ENCODE data around the gene IAH1. TPM values are rescaled to one million over a fixed set of nuclear protein-coding genes. Genes with fewer than 3 reads are reported as not detected.

IAH1 gene
- total and polyA plus RNA-seq, 10 of the 15 experiments (the other 5 are each of a cell fraction or from before 2014, with no cell fraction given): 57.4 to 125 (median 75.8) TPM

GRCh38 chr2:9462886-9463697 is 11.3 kb upstream of the IAH1 start:
- peaks cover 3 to 17% of the 10 kb centered on the region in 2 experiments; a peak in 2 of 4 replicates for H3K36me3 ChIP-seq (ENCODE audit: control insufficient read depth in 2 of 2, insufficient read depth in 2 of 2, low read length in 1 of 2)
- no peaks in the 10 kb centered on the region for H3K4me1 ChIP-seq (ENCODE audit: control insufficient read depth, insufficient read depth, low read length)
- no peak for DNase-seq (ENCODE audit: low read depth, low spot score)
- WGBS (ENCODE audit: insufficient coverage, insufficient replicate concordance, low lambda C conversion rate, missing lambda C conversion rate): 96% methylated on average over 6 of the region's 6 CpGs
- BruUV-seq (replicated peaks): no TSS peak
- RAD21 ChIA-PET (ENCODE audit: unreplicated experiment): no interaction called here
- H4K20me1 ChIP-seq (ENCODE audit: control insufficient read depth, insufficient read depth): no peaks in the 10 kb centered on the region
- CTCF ChIA-PET: no interaction called here
- H3K4me2 ChIP-seq (ENCODE audit: control insufficient read depth, insufficient read depth): no peak overlapping the region
- H3K9me3 ChIP-seq (replicated peaks; ENCODE audit: control insufficient read depth, insufficient read depth, low read length): no peaks in the 10 kb centered on the region
- SMC1A ChIA-PET (ENCODE audit: uncharacterized antibody, unreplicated experiment): interaction anchor here (1.0 kb wide), 1 partner anchor 8 kb away, joined by 3 read pairs; no protein-coding TSS in a partner anchor
- H2AFZ ChIP-seq (ENCODE audit: control insufficient read depth, low read depth, low read length): no peak overlapping the region
- intact Hi-C loops (cut with micrococcal nuclease; ENCODE audit: unreplicated experiment): no loop called here
- no peaks in the 10 kb centered on the region for H3K27me3 ChIP-seq (replicated peaks in 1 of 2; ENCODE audit: control insufficient read depth in 2 of 2, insufficient read depth in 2 of 2, low read length in 1 of 2)
- FAIRE-seq: no peak
- no peak overlapping the region for H3K27ac ChIP-seq (ENCODE audit: control insufficient read depth, insufficient read depth)
- H3K79me2 ChIP-seq (ENCODE audit: control insufficient read depth, insufficient read depth, low read length): no peaks in the 10 kb centered on the region
- TF ChIP-seq TCF3 (IDR thresholded peaks at IDR 0.05; ENCODE audit: borderline replicate concordance, insufficient read depth, low read depth, low read length): no peak
- TF ChIP-seq HDGF (IDR thresholded peaks at IDR 0.05): no peak
- TF ChIP-seq NFIC (IDR thresholded peaks at IDR 0.05; ENCODE audit: low read depth, low read length): no peak
- TF ChIP-seq SUPT20H (IDR thresholded peaks at IDR 0.05; ENCODE audit: borderline replicate concordance, control insufficient read depth, low read depth, low read length): no peak
- in situ Hi-C loops (cut with MboI): no loop called here
- no peak for ATAC-seq
- no peak overlapping the region for H3K4me3 ChIP-seq
- POLR2A ChIA-PET: no interaction called here
- no peak overlapping the region for H3K9ac ChIP-seq (ENCODE audit: control insufficient read depth, insufficient read depth, low read length)

GRCh38 chr2:9463698-9464034 is 10.7 kb upstream of the IAH1 start:
- ChIA-PET RAD21 (ENCODE audit: unreplicated experiment) (no interaction called here), POLR2A (no interaction called here), CTCF (no interaction called here), SMC1A (ENCODE audit: uncharacterized antibody, unreplicated experiment) (no interaction called here)
- H2AFZ ChIP-seq (ENCODE audit: control insufficient read depth, low read depth, low read length): no peak overlapping the region
- 84% methylated on average over 7 of the region's 7 CpGs for WGBS (ENCODE audit: insufficient coverage, insufficient replicate concordance, low lambda C conversion rate, missing lambda C conversion rate)
- in situ Hi-C loops (cut with MboI) (no loop called here), intact Hi-C loops (cut with micrococcal nuclease; ENCODE audit: unreplicated experiment) (no loop called here)
- H4K20me1 ChIP-seq (ENCODE audit: control insufficient read depth, insufficient read depth): no peaks in the 10 kb centered on the region
- no peak for ATAC-seq
- TF ChIP-seq TBL1XR1 (IDR thresholded peaks at IDR 0.05; ENCODE audit: low read depth, low read length) (no peak), MTA3 (IDR thresholded peaks at IDR 0.05; ENCODE audit: borderline replicate concordance, low read length) (no peak), PKNOX1 (IDR thresholded peaks at IDR 0.05) (no peak), POLR2AphosphoS2 (IDR thresholded peaks at IDR 0.05; ENCODE audit: low read depth, low read length) (no peak), MLLT1 (IDR thresholded peaks at IDR 0.05) (no peak), RUNX3 (IDR thresholded peaks at IDR 0.05; ENCODE audit: low read length) (no peak), NR2C1 (IDR thresholded peaks at IDR 0.05) (no peak)
- no peak overlapping the region for H3K27ac ChIP-seq (ENCODE audit: control insufficient read depth, insufficient read depth)
- no peaks in the 10 kb centered on the region for H3K27me3 ChIP-seq (replicated peaks in 1 of 2; ENCODE audit: control insufficient read depth in 2 of 2, insufficient read depth in 2 of 2, low read length in 1 of 2)
- H3K4me3 ChIP-seq: no peak overlapping the region
- DNase-seq (ENCODE audit: low read depth, low spot score): no peak
- BruUV-seq (replicated peaks): TSS peak; percentile 45
- H3K79me2 ChIP-seq (ENCODE audit: control insufficient read depth, insufficient read depth, low read length): no peaks in the 10 kb centered on the region
- no peaks in the 10 kb centered on the region for H3K9me3 ChIP-seq (replicated peaks; ENCODE audit: control insufficient read depth, insufficient read depth, low read length)
- FAIRE-seq: peak; percentile 31
- peaks cover 3 to 18% of the 10 kb centered on the region in 2 experiments; a peak in 3 of 4 replicates for H3K36me3 ChIP-seq (ENCODE audit: control insufficient read depth in 2 of 2, insufficient read depth in 2 of 2, low read length in 1 of 2)
- H3K4me1 ChIP-seq (ENCODE audit: control insufficient read depth, insufficient read depth, low read length): no peaks in the 10 kb centered on the region
- H3K4me2 ChIP-seq (ENCODE audit: control insufficient read depth, insufficient read depth): no peak overlapping the region
- H3K9ac ChIP-seq (ENCODE audit: control insufficient read depth, insufficient read depth, low read length): no peak overlapping the region

All from GM12878 (cell line).